ENCODE measurements around the gene SNAP91.

The SNAP91 gene

GRCh38 chr6:83546636-83547035 is 162.3 kb downstream of the SNAP91 start:
- DNase-seq (ENCODE audit: low read depth), result no peak

- DNase-seq (ENCODE audit: low read depth), result no peak
Measured at GRCh38 chr6:83539678-83540077, 169.2 kb downstream of the SNAP91 start.

GRCh38 chr6:83536647-83537589 is 172.0 kb downstream of the SNAP91 start:
- no peak for DNase-seq (ENCODE audit: low read depth)

- no peak for DNase-seq (ENCODE audit: low read depth)
Measured at GRCh38 chr6:83536034-83536646, 172.8 kb downstream of the SNAP91 start.

- no peak for DNase-seq (ENCODE audit: low read depth)
Measured at GRCh38 chr6:83518816-83519480, 190.0 kb downstream of the SNAP91 start.

- DNase-seq (ENCODE audit: low read depth), result no peak
Measured at GRCh38 chr6:83517500-83517899, 191.4 kb downstream of the SNAP91 start.

GRCh38 chr6:83514866-83515466 is 193.9 kb downstream of the SNAP91 start:
- DNase-seq (ENCODE audit: low read depth), result no peak

GRCh38 chr6:83514466-83514865 is 194.4 kb downstream of the SNAP91 start:
- no peak for DNase-seq (ENCODE audit: low read depth)

GRCh38 chr6:83511901-83512681 is 196.8 kb downstream of the SNAP91 start, which contains the start of gene PRSS35:
TSS of gene PRSS35 (plus strand) at chr6:83512534. CDS start at chr6:83523442, 10,908 bp downstream.
- DNase-seq (ENCODE audit: low read depth), result no peak

GRCh38 chr6:83511266-83511665 is 197.6 kb downstream of the SNAP91 start:
- no peak for DNase-seq (ENCODE audit: low read depth)

GRCh38 chr6:83510791-83511190 is 198.1 kb downstream of the SNAP91 start:
- DNase-seq (ENCODE audit: low read depth), result no peak

- no peak for DNase-seq (ENCODE audit: low read depth)
Measured at GRCh38 chr6:83509441-83509840, 199.5 kb downstream of the SNAP91 start.

- DNase-seq (ENCODE audit: low read depth), result no peak
Measured at GRCh38 chr6:83505356-83505755, 203.5 kb downstream of the SNAP91 start.
